ENCODE data around the gene STAT6. TPM values are rescaled to one million over a fixed set of nuclear protein-coding genes. Genes with fewer than 3 reads are reported as not detected.

The STAT6 gene
- total and polyA plus RNA-seq, 2 donors (not counting 3 experiments of a cell fraction or from before 2014, with no cell fraction given) = 136 to 147 TPM

- no peak overlapping the region for H3K4me3 ChIP-seq (replicated peaks in 1 of 3; ENCODE audit: insufficient read depth in 1 of 3, low read depth in 1 of 3, low read length in 3 of 3)
- POLR2A ChIA-PET = no interaction called here
Measured at GRCh38 chr12:57133013-57133569, 21.9 kb upstream of the STAT6 start.

More at GRCh38 chr12:57133013-57133569, 21.9 kb upstream of the STAT6 start:
- FAIRE-seq (no peak), DNase-seq (ENCODE audit: low read depth, low spot score) (no peak)
- Histone ChIP-seq H3K9me3 (replicated peaks; ENCODE audit: control insufficient read depth, insufficient read depth, low read length) (no peaks in the 10 kb centered on the region), H3K9ac (replicated peaks; ENCODE audit: extremely low read depth, insufficient read depth, low read length) (no peak overlapping the region), H2AFZ (ENCODE audit: low read depth, low read length) (no peak overlapping the region), H3K4me2 (ENCODE audit: insufficient read depth, low read length) (no peak overlapping the region), H3K27ac (ENCODE audit: insufficient read depth, low read depth, low read length) (no peak overlapping the region), H3K9me1 (replicated peaks; ENCODE audit: control insufficient read depth, extremely low read depth, insufficient read depth, low read length) (no peaks in the 10 kb centered on the region), H3K4me1 (ENCODE audit: control insufficient read depth, extremely low read depth, insufficient read depth, low read length) (no peaks in the 10 kb centered on the region), H4K20me1 (replicated peaks; ENCODE audit: control insufficient read depth, extremely low read depth, insufficient read depth, low read length) (no peaks in the 10 kb centered on the region), H3K27me3 (ENCODE audit: control insufficient read depth in 2 of 2, insufficient read depth in 2 of 2, low read length in 2 of 2) (peaks cover 37% of the 10 kb centered on the region in 2 experiments), H3K79me2 (ENCODE audit: control insufficient read depth, insufficient read depth, low read length) (no peaks in the 10 kb centered on the region), H3K36me3 (ENCODE audit: control insufficient read depth in 2 of 2, extremely low read depth in 1 of 2, insufficient read depth in 2 of 2, low read length in 2 of 2) (no peaks in the 10 kb centered on the region)
- CTCF ChIA-PET = interaction anchor here (1.7 to 18.0 kb wide), 2 partner anchors 9 to 38 kb away, joined by 11 to 429 read pairs; no protein-coding TSS in a partner anchor
- no TSS peak for BruUV-seq (replicated peaks)
- intact Hi-C loops (cut with micrococcal nuclease) (no loop called here), dilution Hi-C loops (cut with MboI; ENCODE audit: extremely low pct_ligation_motif_present, low sequenced_read_pairs) (no loop called here)
- TF ChIP-seq POLR2A (IDR thresholded peaks at IDR 0.05; ENCODE audit: low read depth, low read length) = no peak
- TF ChIP-seq EZH2 (IDR thresholded peaks at IDR 0.05; ENCODE audit: borderline replicate concordance, low read depth, low read length, severe bottlenecking) = no peak
- TF ChIP-seq POLR2AphosphoS5 (IDR thresholded peaks at IDR 0.05; ENCODE audit: insufficient read depth, low read depth, low read length) = no peak
- no peak for TF ChIP-seq MYC (IDR thresholded peaks at IDR 0.05; ENCODE audit: low read depth, low read length)
- no peak for TF ChIP-seq GATA2 (IDR thresholded peaks at IDR 0.05; ENCODE audit: insufficient read depth, insufficient read length, low read depth, low read length)
- TF ChIP-seq MAX (IDR thresholded peaks at IDR 0.05; ENCODE audit: insufficient read depth, insufficient read length) = no peak
- no peak for TF ChIP-seq JUN (IDR thresholded peaks at IDR 0.05; ENCODE audit: borderline replicate concordance, insufficient read depth, insufficient read length, low read depth)
- no peak for TF ChIP-seq CTCF (IDR thresholded peaks at IDR 0.05; ENCODE audit: extremely low read depth in 1 of 2, insufficient read depth in 1 of 2, low read depth in 1 of 2, low read length in 2 of 2)
- TF ChIP-seq FOS (IDR thresholded peaks at IDR 0.05; ENCODE audit: borderline replicate concordance, insufficient read depth, low read length) = no peak

All from endothelial cell of umbilical vein (primary cell).